ENCODE data around the gene SLC5A8. TPM values are rescaled to one million over a fixed set of nuclear protein-coding genes. Genes with fewer than 3 reads are reported as not detected.

Gene SLC5A8
- total and polyA plus RNA-seq, 2 experiments from 2014 or later, result 0.10 TPM

DNA sequence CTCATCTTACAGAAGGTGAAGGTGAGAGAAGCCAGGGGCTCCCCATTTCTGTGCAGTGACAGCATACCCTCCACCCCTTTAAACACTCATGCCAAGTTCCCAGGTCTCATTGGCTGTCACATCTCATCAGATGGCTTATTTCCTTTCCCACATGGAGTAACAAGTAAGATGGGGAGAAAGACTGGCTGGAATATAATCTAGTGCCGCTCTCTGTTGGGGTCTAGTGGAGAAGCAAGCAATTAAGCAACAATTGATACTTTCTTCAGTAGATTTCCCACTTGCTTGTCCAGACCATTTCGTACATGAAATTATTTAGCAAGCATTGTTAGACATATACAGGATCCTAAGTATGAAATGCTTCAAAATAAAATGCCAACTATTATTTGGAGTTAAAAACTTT, 92.2 kb downstream of the SLC5A8 start (continued):
- TF ChIP-seq, protein P1, sequence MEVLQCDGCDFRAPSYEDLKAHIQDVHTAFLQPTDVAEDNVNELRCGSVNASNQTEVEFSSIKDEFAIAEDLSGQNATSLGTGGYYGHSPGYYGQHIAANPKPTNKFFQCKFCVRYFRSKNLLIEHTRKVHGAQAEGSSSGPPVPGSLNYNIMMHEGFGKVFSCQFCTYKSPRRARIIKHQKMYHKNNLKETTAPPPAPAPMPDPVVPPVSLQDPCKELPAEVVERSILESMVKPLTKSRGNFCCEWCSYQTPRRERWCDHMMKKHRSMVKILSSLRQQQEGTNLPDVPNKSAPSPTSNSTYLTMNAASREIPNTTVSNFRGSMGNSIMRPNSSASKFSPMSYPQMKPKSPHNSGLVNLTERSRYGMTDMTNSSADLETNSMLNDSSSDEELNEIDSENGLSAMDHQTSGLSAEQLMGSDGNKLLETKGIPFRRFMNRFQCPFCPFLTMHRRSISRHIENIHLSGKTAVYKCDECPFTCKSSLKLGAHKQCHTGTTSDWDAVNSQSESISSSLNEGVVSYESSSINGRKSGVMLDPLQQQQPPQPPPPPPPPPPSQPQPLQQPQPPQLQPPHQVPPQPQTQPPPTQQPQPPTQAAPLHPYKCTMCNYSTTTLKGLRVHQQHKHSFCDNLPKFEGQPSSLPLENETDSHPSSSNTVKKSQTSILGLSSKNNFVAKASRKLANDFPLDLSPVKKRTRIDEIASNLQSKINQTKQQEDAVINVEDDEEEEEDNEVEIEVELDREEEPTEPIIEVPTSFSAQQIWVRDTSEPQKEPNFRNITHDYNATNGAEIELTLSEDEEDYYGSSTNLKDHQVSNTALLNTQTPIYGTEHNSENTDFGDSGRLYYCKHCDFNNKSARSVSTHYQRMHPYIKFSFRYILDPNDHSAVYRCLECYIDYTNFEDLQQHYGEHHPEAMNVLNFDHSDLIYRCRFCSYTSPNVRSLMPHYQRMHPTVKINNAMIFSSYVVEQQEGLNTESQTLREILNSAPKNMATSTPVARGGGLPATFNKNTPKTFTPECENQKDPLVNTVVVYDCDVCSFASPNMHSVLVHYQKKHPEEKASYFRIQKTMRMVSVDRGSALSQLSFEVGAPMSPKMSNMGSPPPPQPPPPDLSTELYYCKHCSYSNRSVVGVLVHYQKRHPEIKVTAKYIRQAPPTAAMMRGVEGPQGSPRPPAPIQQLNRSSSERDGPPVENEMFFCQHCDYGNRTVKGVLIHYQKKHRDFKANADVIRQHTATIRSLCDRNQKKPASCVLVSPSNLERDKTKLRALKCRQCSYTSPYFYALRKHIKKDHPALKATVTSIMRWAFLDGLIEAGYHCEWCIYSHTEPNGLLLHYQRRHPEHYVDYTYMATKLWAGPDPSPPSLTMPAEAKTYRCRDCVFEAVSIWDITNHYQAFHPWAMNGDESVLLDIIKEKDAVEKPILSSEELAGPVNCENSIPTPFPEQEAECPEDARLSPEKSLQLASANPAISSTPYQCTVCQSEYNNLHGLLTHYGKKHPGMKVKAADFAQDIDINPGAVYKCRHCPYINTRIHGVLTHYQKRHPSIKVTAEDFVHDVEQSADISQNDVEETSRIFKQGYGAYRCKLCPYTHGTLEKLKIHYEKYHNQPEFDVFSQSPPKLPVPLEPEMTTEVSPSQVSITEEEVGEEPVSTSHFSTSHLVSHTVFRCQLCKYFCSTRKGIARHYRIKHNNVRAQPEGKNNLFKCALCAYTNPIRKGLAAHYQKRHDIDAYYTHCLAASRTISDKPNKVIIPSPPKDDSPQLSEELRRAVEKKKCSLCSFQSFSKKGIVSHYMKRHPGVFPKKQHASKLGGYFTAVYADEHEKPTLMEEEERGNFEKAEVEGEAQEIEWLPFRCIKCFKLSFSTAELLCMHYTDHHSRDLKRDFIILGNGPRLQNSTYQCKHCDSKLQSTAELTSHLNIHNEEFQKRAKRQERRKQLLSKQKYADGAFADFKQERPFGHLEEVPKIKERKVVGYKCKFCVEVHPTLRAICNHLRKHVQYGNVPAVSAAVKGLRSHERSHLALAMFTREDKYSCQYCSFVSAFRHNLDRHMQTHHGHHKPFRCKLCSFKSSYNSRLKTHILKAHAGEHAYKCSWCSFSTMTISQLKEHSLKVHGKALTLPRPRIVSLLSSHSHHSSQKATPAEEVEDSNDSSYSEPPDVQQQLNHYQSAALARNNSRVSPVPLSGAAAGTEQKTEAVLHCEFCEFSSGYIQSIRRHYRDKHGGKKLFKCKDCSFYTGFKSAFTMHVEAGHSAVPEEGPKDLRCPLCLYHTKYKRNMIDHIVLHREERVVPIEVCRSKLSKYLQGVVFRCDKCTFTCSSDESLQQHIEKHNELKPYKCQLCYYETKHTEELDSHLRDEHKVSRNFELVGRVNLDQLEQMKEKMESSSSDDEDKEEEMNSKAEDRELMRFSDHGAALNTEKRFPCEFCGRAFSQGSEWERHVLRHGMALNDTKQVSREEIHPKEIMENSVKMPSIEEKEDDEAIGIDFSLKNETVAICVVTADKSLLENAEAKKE (CRISPR knock-in tag; IDR thresholded peaks at IDR 0.05), result no peak

DNA sequence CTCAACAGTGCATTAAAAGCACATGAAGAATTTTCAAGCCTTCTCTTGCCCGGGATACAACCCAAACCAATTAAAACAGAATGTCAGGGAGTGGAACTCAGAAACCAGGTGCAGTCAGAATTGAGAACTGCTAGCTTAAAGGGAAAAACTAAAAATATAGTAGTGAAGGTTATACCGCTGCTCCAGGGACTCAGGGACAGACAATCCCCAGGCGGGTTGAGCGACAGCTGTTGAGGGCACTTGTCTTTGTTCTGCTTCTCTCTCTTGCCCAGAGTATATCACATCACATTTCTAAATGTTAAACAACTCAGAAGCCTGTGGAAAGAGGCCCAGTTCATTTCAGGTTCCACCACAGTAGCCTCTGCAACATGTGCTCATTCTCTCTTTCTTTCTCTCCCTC, 93.1 kb downstream of the SLC5A8 start:
- Mint-ChIP-seq H3K4me1 (no peaks in the 10 kb centered on the region), H3K4me3 (no peak overlapping the region), H3K36me3 (ENCODE audit: low read depth) (peaks cover 9% of the 10 kb centered on the region; the same call in 2 of the 3 replicates), H3K27ac (no peak overlapping the region; the same call in 1 of the 2 replicates), H3K27me3 (ENCODE audit: insufficient read depth, low read depth, poor library complexity) (peaks cover 2% of the 10 kb centered on the region), H3K9me3 (no peaks in the 10 kb centered on the region; the same call in 2 of the 3 replicates)
- ATAC-seq, result no peak
- Histone ChIP-seq H4K20me1 (replicated peaks; ENCODE audit: insufficient read depth) (no peaks in the 10 kb centered on the region; the same call in 1 of the 2 replicates), H3K9me2 (ENCODE audit: insufficient read depth) (0 out of 2 replicates have a peak, but pooled peaks cover 4% of the 10 kb centered on the region), H3K4me1 (ENCODE audit: insufficient read depth) (no peaks in the 10 kb centered on the region), H3F3A (replicated peaks; ENCODE audit: low read depth) (no peaks in the 10 kb centered on the region), H3K4me3 (no peak overlapping the region), H3K27me3 (ENCODE audit: insufficient read depth) (no peaks in the 10 kb centered on the region), H3K4me2 (no peak overlapping the region), H2AFZ (no peak overlapping the region), H3K36me3 (ENCODE audit: insufficient read depth) (no peaks in the 10 kb centered on the region), H3K27ac (ENCODE audit: low read depth) (no peak overlapping the region), H3K79me2 (replicated peaks; ENCODE audit: insufficient read depth) (no peaks in the 10 kb centered on the region)
- no peak for TF ChIP-seq EZH2phosphoT487 (IDR thresholded peaks at IDR 0.05; ENCODE audit: unreplicated experiment)
- TF ChIP-seq ZNF331 (CRISPR knock-in tag; IDR thresholded peaks at IDR 0.05; ENCODE audit: low read depth), result no peak
- DNase-seq (ENCODE audit: low spot score), result no peak

DNA sequence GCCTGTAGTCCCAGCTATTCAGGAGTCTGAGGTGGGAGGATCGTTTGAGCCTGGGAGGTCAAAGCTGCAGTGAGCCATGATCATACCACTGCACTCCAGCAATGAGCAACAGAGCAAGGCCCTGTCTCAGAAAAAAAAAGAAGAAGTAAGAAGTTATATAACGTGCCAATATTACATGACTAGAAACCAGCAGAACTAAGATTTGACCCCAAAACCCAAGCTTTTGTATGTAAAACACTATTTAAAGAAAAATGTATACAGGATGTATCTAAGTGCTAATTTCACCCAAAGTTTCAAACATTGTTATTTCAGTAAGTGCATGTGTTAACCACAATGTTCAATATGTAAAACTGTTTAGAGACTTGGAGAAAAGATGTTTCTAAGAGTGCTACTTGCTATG, 94.7 kb downstream of the SLC5A8 start:
- Histone ChIP-seq H3K4me1 (ENCODE audit: insufficient read depth) (no peaks in the 10 kb centered on the region), H4K20me1 (replicated peaks; ENCODE audit: insufficient read depth) (no peaks in the 10 kb centered on the region; the same call in 1 of the 2 replicates), H3K4me2 (no peak overlapping the region), H3K79me2 (replicated peaks; ENCODE audit: insufficient read depth) (no peaks in the 10 kb centered on the region), H3K27ac (ENCODE audit: low read depth) (no peak overlapping the region), H3K36me3 (ENCODE audit: insufficient read depth) (no peaks in the 10 kb centered on the region), H2AFZ (no peak overlapping the region), H3K4me3 (no peak overlapping the region), H3F3A (replicated peaks; ENCODE audit: low read depth) (no peaks in the 10 kb centered on the region), H3K27me3 (ENCODE audit: insufficient read depth) (no peaks in the 10 kb centered on the region), H3K9me2 (ENCODE audit: insufficient read depth) (no peaks in the 10 kb centered on the region)
- no peaks in the 10 kb centered on the region for H3K9me3 Mint-ChIP-seq
- ATAC-seq, result no peak
- peaks cover 3% of the 10 kb centered on the region; the same call in 2 of the 3 replicates for H3K36me3 Mint-ChIP-seq (ENCODE audit: low read depth)
- H3K27me3 Mint-ChIP-seq (ENCODE audit: insufficient read depth, low read depth, poor library complexity), result peaks cover 2% of the 10 kb centered on the region
- H3K27ac Mint-ChIP-seq, result no peak overlapping the region
- H3K4me1 Mint-ChIP-seq, result no peaks in the 10 kb centered on the region
- no peak overlapping the region for H3K4me3 Mint-ChIP-seq
- no peak for DNase-seq (ENCODE audit: low spot score)
- TF ChIP-seq CREB1 (CRISPR knock-in tag; IDR thresholded peaks at IDR 0.05; ENCODE audit: low read depth) (no peak), POLR2AphosphoS5 (IDR thresholded peaks at IDR 0.05; ENCODE audit: low read depth) (no peak), EZH2 (IDR thresholded peaks at IDR 0.05; ENCODE audit: low read depth, unreplicated experiment) (no peak), ZNF331 (CRISPR knock-in tag; IDR thresholded peaks at IDR 0.05; ENCODE audit: low read depth) (no peak), NANOG (IDR thresholded peaks at IDR 0.05; ENCODE audit: borderline replicate concordance) (no peak)
- TF ChIP-seq, protein P2, sequence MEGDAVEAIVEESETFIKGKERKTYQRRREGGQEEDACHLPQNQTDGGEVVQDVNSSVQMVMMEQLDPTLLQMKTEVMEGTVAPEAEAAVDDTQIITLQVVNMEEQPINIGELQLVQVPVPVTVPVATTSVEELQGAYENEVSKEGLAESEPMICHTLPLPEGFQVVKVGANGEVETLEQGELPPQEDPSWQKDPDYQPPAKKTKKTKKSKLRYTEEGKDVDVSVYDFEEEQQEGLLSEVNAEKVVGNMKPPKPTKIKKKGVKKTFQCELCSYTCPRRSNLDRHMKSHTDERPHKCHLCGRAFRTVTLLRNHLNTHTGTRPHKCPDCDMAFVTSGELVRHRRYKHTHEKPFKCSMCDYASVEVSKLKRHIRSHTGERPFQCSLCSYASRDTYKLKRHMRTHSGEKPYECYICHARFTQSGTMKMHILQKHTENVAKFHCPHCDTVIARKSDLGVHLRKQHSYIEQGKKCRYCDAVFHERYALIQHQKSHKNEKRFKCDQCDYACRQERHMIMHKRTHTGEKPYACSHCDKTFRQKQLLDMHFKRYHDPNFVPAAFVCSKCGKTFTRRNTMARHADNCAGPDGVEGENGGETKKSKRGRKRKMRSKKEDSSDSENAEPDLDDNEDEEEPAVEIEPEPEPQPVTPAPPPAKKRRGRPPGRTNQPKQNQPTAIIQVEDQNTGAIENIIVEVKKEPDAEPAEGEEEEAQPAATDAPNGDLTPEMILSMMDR (conservative IDR thresholded peaks at IDR 0.05; ENCODE audit: low read depth in 2 of 2), result no peak
- TF ChIP-seq, protein P3, sequence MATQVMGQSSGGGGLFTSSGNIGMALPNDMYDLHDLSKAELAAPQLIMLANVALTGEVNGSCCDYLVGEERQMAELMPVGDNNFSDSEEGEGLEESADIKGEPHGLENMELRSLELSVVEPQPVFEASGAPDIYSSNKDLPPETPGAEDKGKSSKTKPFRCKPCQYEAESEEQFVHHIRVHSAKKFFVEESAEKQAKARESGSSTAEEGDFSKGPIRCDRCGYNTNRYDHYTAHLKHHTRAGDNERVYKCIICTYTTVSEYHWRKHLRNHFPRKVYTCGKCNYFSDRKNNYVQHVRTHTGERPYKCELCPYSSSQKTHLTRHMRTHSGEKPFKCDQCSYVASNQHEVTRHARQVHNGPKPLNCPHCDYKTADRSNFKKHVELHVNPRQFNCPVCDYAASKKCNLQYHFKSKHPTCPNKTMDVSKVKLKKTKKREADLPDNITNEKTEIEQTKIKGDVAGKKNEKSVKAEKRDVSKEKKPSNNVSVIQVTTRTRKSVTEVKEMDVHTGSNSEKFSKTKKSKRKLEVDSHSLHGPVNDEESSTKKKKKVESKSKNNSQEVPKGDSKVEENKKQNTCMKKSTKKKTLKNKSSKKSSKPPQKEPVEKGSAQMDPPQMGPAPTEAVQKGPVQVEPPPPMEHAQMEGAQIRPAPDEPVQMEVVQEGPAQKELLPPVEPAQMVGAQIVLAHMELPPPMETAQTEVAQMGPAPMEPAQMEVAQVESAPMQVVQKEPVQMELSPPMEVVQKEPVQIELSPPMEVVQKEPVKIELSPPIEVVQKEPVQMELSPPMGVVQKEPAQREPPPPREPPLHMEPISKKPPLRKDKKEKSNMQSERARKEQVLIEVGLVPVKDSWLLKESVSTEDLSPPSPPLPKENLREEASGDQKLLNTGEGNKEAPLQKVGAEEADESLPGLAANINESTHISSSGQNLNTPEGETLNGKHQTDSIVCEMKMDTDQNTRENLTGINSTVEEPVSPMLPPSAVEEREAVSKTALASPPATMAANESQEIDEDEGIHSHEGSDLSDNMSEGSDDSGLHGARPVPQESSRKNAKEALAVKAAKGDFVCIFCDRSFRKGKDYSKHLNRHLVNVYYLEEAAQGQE (IDR thresholded peaks at IDR 0.05; ENCODE audit: unreplicated experiment), result no peak
